ENCODE results near the gene ATP6V1B1.

GRCh38 chr2:70986499-70987189 lies 50.9 kb downstream of the ATP6V1B1 start:
- TF ChIP-seq CTCF (IDR thresholded peaks at IDR 0.05) (no peak), POLR2A (IDR thresholded peaks at IDR 0.05) (no peak)
